DMS 273 treated with DMSO at 0.1 percent for 48 hours (cell line): ENCODE measurements around the gene TGFB2.
A peak's percentile ranks its signal among the peaks of the same experiment; 100 is the strongest.

Experiments
- DNase-seq: peaks from one replicate; lab custom pipeline; 2025; lab: John Stamatoyannopoulos, UW

Gene TGFB2

DNA sequence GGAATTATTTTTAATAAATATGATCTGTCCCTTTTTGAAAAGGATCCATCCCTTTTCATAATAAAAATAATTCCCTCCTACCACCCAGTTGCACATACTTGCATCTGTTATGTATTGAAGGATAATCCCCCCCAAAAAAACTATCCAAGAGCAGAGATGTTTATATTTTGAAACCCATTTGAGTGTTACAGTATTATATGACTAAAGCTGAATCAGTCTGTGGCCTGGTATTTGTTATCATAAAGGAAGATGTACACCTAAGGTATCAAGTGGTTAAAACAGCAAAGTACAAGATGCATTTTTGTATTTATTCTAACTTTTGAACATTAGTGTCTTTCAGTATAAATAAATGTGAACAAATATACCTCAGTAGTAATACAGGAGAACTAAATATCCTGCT lies 12.7 kb upstream of the TGFB2 start:
- DNase-seq = no peak

DNA sequence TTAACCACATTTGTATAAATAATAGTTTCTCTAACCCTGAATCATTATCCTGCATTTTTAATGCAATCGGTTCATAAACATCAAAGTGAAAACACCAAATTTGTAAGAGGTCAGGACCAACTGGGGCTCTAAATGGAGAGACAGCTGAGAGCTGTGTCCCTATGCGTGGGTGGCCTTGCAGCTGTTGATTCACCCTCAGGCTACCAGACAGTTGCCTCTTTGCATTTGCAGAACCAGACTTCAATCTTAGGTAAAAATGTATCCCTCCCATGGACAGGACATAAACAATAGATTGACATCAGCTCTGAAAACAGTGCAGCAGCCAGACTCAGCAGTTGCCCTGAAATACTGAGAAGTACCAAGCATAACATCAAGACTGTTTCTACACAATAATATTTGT lies 8.8 kb upstream of the TGFB2 start:
- no peak for DNase-seq

DNA sequence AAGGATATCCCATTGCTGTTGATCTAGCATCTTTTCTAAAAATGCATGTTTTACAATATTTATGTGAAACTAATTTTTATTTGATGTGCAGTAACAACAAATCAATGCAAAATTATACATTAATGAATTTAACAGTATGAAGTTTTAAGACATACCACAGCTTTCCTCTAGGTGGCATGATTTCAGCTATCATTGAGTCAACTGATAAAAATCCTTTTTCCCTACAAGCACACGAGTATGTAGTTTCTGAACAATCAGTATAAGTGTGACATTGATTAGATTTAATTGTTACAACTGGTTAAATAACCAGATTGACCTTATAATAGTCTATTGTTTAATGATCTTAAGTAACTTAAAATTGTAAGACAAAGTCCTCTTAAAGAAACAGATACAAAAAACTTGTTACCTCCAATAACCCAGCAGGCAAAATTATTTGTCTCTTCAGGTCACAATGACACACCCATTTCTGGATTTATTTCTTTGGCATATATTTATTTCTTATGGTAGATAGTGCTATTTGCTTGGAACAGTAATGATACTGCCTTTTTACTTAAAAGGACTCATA lies 5.8 kb upstream of the TGFB2 start:
- DNase-seq = no peak

DNA sequence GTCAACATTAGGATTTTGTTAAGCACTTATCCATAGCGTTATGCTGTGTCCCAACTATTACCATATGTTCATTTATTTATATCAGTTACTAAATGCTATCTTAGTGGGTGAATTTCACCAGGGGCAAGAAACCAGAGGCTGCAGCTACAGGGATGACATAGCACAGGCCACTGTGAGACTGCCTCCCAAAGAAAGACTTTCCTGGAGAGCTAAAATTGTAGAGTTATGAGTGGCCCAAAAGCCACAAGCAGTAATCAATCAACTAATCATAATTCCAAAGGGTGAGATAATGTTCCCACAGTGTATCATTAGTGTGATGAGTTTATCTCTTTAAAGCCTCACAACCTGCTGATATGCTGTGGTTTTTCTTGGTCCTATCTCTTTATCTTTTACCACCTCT lies 3.8 kb upstream of the TGFB2 start:
- DNase-seq = no peak

DNA sequence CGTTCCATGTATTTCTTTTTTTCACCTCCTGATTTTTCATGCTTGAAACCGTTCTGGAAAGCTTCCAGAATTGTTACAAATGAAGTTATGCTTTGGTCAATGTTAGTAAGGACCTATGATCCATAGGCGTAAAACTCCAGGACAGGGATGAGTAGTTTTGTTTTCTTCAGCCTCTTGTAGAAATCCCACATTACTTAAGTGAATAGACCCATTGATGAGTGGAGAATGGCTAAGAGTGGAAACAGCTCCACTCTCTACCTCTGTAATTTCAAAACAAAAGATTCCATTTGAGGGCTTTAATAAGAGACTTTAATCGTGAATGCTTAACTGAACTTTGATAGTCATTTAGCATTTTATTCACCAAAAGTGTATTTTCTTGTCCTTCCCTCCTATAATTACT lies 3.0 kb upstream of the TGFB2 start:
- no peak for DNase-seq

DNA sequence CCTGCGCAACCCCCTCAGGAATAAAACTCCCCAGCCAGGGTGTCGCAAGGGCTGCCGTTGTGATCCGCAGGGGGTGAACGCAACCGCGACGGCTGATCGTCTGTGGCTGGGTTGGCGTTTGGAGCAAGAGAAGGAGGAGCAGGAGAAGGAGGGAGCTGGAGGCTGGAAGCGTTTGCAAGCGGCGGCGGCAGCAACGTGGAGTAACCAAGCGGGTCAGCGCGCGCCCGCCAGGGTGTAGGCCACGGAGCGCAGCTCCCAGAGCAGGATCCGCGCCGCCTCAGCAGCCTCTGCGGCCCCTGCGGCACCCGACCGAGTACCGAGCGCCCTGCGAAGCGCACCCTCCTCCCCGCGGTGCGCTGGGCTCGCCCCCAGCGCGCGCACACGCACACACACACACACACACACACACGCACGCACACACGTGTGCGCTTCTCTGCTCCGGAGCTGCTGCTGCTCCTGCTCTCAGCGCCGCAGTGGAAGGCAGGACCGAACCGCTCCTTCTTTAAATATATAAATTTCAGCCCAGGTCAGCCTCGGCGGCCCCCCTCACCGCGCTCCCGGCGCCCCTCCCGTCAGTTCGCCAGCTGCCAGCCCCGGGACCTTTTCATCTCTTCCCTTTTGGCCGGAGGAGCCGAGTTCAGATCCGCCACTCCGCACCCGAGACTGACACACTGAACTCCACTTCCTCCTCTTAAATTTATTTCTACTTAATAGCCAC lies 696 bp downstream of the TGFB2 start:
- peak; percentile 48 for DNase-seq

DNA sequence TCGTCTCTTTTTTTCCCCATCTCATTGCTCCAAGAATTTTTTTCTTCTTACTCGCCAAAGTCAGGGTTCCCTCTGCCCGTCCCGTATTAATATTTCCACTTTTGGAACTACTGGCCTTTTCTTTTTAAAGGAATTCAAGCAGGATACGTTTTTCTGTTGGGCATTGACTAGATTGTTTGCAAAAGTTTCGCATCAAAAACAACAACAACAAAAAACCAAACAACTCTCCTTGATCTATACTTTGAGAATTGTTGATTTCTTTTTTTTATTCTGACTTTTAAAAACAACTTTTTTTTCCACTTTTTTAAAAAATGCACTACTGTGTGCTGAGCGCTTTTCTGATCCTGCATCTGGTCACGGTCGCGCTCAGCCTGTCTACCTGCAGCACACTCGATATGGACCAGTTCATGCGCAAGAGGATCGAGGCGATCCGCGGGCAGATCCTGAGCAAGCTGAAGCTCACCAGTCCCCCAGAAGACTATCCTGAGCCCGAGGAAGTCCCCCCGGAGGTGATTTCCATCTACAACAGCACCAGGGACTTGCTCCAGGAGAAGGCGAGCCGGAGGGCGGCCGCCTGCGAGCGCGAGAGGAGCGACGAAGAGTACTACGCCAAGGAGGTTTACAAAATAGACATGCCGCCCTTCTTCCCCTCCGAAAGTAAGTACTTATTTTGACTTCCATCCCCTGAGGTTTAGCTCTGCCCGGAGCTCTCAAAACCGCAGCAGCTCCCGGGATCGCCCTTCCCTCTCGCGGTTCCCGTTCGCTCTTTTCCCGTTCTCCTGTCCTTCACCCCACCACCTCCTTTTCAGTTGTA lies 1.5 kb downstream of the TGFB2 start:
- no peak for DNase-seq

DNA sequence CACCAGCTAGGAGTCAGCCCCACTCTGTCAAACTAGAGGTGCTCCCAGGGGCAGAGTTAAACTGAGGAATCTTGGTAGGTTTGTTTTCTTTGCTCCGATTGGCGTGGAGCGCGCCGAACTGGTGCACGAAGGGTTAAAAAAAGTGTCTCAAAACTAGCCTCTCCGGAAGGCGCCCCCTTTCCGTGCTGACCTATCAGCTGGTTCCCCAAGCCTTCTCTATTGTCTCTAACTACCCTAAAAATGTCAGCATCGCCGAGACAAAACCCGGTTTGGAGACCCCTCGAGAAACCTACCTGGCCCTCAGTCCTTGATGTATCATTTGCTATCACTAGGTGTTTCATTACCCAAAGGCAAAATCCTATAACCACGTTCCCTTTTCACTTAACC lies 2.2 kb downstream of the TGFB2 start:
- no peak for DNase-seq

DNA sequence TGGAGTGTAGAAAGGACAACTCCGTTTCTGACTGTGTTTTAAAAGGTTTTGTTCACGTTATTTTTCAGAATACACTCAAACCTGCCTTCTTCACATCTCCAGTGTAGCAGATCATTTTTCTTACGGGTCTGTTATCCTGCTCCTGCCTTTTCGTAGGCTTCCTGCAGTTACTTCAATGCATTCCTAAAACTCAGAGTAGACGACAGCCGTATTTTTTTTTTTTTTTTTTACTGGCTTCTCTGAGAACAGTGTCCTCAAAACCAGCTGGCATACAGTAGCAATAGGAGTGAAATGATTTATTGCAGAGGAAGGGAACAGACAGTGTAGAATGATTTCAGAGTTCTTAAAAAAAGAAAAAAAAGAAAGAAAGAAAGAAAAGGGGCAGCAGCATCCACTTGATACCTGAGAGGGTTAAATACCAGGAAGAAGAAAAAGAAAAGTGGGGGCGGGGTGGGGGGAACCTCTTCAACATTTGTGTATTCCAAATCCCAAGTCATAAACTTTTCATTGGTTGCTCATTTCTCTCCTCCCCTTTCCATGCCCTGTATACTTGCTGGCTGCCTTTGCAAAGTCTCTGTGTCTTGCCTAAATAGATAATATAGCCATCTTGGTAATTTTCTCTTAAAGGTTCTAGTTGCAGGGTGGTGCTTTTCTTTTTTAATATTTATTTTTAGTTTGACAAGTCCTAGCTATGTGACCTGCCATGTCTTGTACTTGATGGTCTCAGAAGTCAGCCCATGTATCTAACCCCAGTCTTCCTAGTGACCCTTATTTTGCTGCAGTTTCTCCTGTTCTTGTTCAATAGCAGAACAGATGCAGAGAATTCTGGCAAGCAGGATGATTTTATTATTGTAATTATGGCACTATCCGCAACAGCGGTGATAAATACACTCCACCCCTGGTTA lies 2.8 kb downstream of the TGFB2 start:
- peak; percentile 51 for DNase-seq

DNA sequence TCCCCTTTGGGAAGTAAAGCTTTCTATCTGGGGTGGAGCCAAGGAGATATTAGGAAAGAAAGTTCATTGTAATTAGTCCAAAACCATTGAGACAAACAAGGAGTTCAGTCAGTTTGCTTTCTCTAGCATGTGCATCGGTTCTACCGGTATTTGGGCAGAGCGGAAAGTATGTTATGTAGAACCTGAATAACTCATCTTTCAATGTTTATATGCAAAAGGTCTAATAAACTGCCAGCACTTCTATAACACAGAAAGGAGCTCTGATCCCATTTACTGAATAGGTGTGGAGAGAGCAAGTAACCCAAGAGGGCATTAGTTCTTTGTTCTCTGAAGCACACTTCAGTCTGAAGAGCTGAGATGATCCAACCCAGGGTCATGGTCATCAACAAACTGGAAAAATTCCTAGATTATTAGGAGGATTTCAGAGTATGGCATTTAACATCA lies 3.5 kb downstream of the TGFB2 start:
- no peak for DNase-seq

DNA sequence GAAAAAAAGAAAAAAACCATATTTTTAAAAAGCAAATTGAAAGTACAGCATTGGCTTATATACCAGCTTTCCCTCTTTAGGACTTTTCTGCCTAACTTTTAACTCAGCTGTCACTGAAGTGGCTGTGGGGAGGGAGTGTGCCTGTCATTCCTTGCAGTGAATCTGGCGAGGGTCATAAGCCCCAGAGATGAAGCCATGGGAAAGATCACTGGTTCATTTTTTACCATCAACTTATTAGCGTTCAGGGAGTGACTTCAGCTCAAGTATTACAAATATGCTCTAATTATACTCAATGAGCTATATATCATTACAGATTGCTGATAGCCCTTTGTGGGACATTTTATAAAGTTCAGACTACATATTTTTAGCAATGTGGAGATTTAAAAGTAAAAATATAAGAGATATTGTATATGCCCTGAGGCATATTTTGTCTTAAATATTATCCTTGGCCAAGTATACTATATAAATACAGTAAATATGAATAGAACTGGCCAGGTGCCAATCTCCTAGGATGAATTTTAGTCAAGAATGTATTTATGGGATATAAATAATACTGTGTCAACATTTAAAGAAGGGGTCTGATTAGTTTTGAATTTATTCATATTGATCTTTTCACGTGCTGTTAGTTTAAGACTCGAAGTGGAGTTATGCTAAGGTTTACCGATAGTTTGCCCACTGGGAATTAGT lies 4.4 kb downstream of the TGFB2 start:
- DNase-seq = no peak

DNA sequence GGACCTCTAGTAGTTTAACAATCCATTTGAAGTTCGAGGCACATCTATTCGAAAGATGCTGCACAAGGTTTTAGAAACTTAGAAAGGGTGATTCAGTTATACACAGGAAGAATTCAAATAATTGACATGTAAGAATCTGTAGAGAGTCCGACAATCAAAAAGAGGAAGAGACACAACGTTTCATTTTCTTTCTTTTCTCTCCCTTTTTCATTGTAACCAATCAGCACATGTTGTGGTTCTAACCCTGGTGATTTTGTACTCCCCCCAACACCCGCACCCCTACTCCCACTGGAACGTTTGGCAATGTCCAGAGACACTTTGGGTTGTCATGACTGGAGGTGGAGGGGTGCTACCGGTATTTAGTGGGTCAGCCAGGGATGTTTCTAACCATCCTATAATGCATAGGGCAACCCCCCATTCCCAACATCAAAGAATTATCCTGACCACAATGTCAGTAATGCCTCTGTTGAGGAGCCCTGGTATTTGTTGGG lies 4.9 kb downstream of the TGFB2 start:
- DNase-seq = no peak

DNA sequence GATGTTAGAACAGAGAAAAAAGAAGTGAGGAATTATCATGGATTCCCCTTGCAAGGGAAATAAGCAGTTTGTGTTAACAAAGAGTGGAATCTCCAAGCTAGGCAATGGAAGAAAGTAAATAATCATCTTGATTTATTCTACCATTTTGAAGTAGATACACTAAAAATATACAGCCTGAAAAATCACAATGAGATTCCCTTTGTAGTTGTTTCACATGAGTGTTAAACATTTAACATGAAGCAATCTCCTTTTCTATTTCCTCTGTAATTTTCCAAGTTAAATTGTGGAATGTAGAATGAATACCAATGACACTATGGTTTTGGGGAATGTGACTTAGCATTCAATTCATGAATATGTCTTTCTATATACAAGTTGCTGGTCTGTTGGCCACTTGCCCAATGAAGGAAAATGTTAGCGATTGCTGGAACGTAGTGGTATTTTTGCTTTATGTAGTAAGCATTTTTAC lies 5.7 kb downstream of the TGFB2 start:
- no peak for DNase-seq

DNA sequence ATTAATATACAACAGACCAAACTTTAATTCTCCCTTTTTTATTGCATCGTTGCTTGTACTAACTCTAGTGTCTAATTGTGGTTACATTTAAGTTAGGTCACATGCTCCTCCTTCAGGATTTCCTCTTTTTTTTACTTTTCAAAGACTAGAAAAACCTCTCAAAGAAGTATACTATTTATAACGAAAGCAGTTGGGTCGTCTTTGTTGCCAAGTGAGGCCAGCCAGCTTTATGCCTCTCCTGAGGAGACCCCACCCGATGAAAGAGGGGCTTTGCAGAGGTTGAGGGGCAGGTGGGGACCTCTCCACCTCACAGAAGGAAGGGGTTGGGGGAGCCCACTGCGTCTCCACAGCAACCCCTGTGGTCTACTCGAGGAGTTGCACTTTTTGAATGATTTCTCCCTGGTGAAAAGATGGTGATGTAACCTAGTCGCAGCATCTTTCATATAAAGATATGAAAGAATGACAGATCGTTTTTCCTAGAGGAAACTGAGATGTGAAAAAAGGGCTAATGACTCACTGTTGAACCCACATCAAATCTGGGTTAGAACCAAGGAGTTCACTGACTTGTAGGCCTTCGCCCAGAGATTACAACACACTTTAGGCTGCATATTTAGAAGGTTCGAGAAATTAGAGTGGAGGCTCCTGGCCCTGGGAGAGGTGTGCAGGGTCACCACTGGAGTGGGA lies 6.4 kb downstream of the TGFB2 start:
- DNase-seq = no peak

DNA sequence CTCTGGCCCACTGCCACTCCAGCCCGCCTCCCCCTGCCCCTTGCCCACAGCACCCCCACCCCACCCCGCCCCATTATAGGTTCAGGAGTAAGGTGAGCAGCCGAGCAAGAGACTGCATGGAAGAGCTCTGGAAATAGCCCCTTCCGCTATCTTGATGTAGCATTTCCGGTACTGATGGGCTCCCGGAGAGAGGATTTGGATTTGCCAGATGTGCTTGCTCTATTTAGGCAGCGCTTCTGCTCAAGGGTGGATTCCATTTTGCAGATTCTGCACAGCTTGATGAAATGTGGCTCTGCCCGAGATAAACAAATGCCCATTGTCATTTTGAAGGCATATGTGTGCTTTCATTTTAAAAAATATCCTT lies 6.9 kb downstream of the TGFB2 start:
- no peak for DNase-seq

DNA sequence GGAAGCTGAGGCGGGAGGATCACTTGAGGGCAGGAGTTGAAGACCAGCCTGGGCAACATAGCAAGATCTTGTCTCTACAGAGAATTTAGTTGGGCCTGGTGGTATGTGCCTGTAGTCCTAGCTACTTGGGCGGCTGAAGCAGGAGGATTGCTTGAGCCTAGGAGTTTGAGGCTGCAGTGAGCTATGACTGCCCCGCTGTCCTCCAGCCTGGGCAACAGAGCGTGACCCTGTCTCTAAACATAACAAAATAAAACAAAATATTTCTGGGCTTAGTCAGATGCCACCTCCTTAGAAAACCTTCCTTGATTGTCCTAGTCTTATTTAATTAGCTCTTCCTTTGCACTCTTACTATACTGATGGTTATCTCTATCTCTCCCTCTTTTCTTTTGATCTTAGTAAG lies 8.5 kb downstream of the TGFB2 start:
- no peak for DNase-seq

DNA sequence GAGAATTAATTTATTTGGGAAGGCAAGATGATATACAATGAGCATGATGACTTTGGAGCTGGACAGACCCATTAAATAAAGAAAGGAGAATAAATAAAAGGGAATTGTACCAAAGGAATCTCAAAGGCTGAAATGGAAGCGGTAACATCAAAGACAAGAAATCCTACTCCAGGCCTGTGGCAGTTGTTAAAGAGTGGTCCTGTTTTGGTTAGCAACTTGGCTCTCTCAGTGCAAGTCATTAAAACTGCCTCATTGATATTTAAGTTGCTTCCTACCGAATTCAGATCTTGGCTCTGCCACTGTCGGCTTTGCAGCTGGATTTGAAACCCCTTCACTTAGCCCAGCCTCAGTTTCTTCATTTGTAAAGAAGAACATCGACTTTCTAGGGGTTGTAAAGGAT lies 10.1 kb downstream of the TGFB2 start:
- DNase-seq = no peak

DNA sequence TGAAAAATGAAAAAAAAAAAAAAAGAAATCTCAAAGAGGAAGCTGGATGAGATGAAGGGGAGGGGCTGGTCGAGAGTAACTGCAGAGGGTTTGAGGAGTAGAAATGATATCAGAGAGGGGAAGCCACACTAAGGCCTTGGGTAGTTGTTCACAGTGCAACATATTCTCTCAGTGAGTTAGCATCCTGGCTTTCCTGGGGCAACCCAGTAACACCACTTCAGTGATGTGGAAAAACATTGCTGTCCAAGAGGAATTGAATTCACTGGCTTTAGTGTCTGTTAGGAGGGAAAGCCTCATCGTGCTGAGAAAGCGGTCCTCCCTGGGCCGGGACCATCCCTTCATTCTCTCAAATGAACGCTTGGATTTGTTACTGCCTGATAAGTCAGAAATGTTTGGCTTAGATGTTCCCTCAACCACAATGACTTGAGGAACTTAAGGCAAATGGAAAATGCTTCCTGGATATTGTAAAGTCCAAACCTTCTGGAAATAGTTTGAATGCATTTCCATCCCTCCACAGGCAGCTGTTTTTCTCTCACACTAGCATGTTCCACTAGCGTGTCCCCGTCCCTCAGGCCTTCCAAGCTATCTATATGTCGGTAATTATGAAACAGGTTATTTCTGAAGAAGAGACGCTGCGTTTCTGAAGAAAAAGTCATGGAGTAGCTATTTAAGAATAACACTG lies 12.2 kb downstream of the TGFB2 start:
- no peak for DNase-seq

DNA sequence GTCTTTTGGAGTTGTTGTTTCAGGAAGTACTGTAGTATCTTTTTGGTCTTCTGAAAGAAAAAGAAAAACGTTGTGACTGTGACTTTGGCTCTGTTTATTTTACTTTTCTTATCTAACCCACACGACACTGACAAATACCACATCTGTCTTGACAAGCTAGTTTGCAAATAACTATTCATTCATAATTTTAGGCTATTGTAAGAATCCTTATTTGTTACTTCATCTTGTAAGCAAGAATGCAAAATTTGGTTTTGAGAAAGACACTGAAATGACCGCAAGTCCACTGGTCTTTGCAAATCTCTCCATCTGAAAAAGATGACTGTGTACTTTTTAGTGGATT lies 12.7 kb downstream of the TGFB2 start:
- DNase-seq = no peak

DNA sequence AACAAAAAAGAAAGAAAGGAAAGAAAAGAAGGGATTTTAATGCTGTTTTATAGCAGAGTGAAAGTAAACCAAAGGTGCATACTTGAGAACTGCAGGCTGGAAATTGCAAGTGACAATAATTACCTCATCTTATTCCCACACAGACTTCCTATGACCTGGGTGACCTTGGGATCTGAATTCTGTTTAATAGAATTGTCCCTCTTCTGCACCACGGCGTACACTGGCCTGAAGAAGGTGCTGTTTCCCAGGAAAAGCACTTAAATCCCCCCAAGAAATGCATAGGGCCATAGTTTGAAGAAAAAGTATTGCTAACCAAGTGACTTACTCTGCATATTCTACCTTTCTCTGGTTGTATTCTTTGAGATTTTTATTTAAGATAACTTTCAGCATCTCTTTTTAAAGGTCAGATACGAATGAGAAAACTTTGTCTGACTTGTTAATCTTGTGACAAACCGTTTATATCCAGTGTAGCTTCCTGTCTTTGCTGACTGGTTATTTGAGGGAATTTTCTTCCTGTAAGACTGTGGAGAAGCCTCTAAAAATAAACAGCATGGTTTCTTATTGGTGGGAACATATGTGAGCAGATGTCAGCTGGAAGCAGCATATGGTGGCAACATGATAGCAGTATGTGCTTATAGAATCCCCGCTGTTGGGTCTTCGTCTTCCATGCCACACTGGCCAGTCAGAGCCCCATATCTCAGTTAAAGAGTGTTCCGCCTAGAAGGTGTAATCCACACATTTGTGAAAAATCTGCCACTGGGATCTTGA lies 16.3 kb downstream of the TGFB2 start:
- peak; percentile 98 for DNase-seq
